HG03571 (cell line): Measurements from ENCODE around the gene QDPR.

Experiments used
- ATAC-seq: cut with Tn5 transposase; IDR thresholded peaks from one replicate; pipeline ENCODE4 v1.9.1; 2021; ENCODE audit not compliant: unreplicated experiment

The QDPR gene

GRCh38 chr4:17528551-17529165 lies 16.8 kb upstream of the QDPR start:
- no peak for ATAC-seq

GRCh38 chr4:17526695-17527477 lies 15.0 kb upstream of the QDPR start:
- ATAC-seq, result no peak

GRCh38 chr4:17523662-17524061 lies 11.8 kb upstream of the QDPR start:
- no peak for ATAC-seq

GRCh38 chr4:17521595-17521994 lies 9.7 kb upstream of the QDPR start:
- no peak for ATAC-seq

- no peak for ATAC-seq
Measured at GRCh38 chr4:17517664-17518063, 5.8 kb upstream of the QDPR start.

GRCh38 chr4:17516980-17517379 lies 5.1 kb upstream of the QDPR start:
- ATAC-seq, result no peak

- no peak for ATAC-seq
Measured at GRCh38 chr4:17515445-17516407, 3.8 kb upstream of the QDPR start.

- no peak for ATAC-seq
Measured at GRCh38 chr4:17514865-17515264, 3.0 kb upstream of the QDPR start, which contains the start of gene CLRN2. Gene CLRN2 (plus strand): TSS chr4:17515165. CDS start chr4:17515267, 102 bp downstream.

GRCh38 chr4:17512973-17513665 lies 1.2 kb upstream of the QDPR start:
- no peak for ATAC-seq

GRCh38 chr4:17511509-17511949 lies 361 bp downstream of the QDPR start:
- ATAC-seq, result peak; percentile 52

- ATAC-seq, result no peak
Measured at GRCh38 chr4:17511051-17511450, 839 bp downstream of the QDPR start.

- ATAC-seq, result no peak
Measured at GRCh38 chr4:17510582-17510981, 1.3 kb downstream of the QDPR start.

- no peak for ATAC-seq
Measured at GRCh38 chr4:17504081-17504480, 7.8 kb downstream of the QDPR start.

- ATAC-seq, result no peak
Measured at GRCh38 chr4:17502756-17503155, 9.1 kb downstream of the QDPR start.

- ATAC-seq, result no peak
Measured at GRCh38 chr4:17500574-17500973, 11.3 kb downstream of the QDPR start.

GRCh38 chr4:17497890-17498523 lies 13.9 kb downstream of the QDPR start:
- no peak for ATAC-seq

- no peak for ATAC-seq
Measured at GRCh38 chr4:17494258-17495190, 17.4 kb downstream of the QDPR start.

- ATAC-seq, result no peak
Measured at GRCh38 chr4:17493619-17494018, 18.3 kb downstream of the QDPR start.

GRCh38 chr4:17492876-17493275 lies 19.0 kb downstream of the QDPR start:
- no peak for ATAC-seq
